ENCODE results near the gene CEACAM19. TPM values are rescaled to one million over a fixed set of nuclear protein-coding genes. Genes with fewer than 3 reads are reported as not detected.

CEACAM19 gene
- total and polyA plus RNA-seq, 2 of the 8 experiments (the other 6 are each of a cell fraction or from before 2014, with no cell fraction given), result 3.1 to 3.4 TPM

- 81% methylated on average over 3 of the region's 3 CpGs; no CpG with 5 or more reads in 1 of the 2 experiments for WGBS, 2 experiments (ENCODE audit: extremely low coverage in 1 of 2, insufficient coverage in 1 of 2, insufficient read length in 1 of 2, insufficient replicate concordance in 2 of 2, low coverage in 1 of 2, low lambda C conversion rate in 2 of 2, missing lambda C conversion rate in 1 of 2)
- CTCF ChIA-PET (ENCODE audit: partially characterized antibody), result interaction anchor here (0.6 to 3.6 kb wide), 9 partner anchors 9 to 143 kb away, joined by 3 to 25 read pairs (median 4); no protein-coding TSS in a partner anchor
- no peak for FAIRE-seq
- no peak for TF ChIP-seq NRF1 (IDR thresholded peaks at IDR 0.05; ENCODE audit: low read depth, low read length)
- TF ChIP-seq CTCF (IDR thresholded peaks at IDR 0.05; ENCODE audit: control extremely low read depth in 1 of 3, insufficient read depth in 1 of 3, low read depth in 1 of 3, low read length in 3 of 3), result no peak
- no peak for TF ChIP-seq TBP (IDR thresholded peaks at IDR 0.05; ENCODE audit: low read depth, low read length)
- no peak for TF ChIP-seq PHF8 (conservative IDR thresholded peaks at IDR 0.05; ENCODE audit: low read depth, low read length)
- no peak for TF ChIP-seq GTF2F1 (IDR thresholded peaks at IDR 0.05; ENCODE audit: borderline replicate concordance, low read depth, low read length)
- no peak for TF ChIP-seq YY1 (IDR thresholded peaks at IDR 0.05; ENCODE audit: low read depth, low read length)
- TF ChIP-seq CEBPB (IDR thresholded peaks at IDR 0.05; ENCODE audit: low read depth, low read length), result no peak
- TF ChIP-seq RXRA (IDR thresholded peaks at IDR 0.05; ENCODE audit: insufficient read depth, low read depth, low read length), result no peak
- no peak for TF ChIP-seq USF2 (IDR thresholded peaks at IDR 0.05; ENCODE audit: low read length)
These were observed 22.5 kb upstream of the CEACAM19 start for GRCh38 chr19:44648631-44649251.

More at GRCh38 chr19:44648631-44649251, 22.5 kb upstream of the CEACAM19 start:
- Histone ChIP-seq H2BK5ac (ENCODE audit: low read depth, low read length) (no peak overlapping the region), H3K4ac (replicated peaks; ENCODE audit: insufficient read length, low read depth, low read length) (no peak overlapping the region), H4K8ac (ENCODE audit: extremely low read depth, insufficient read depth, low read length) (no peak overlapping the region), H3K18ac (ENCODE audit: extremely low read depth, low read length) (no peak overlapping the region), H2BK20ac (ENCODE audit: low read length) (no peak overlapping the region), H3K56ac (replicated peaks; ENCODE audit: insufficient read length, low read depth, low read length) (no peak overlapping the region), H3K79me2 (ENCODE audit: control insufficient read depth in 1 of 2, insufficient read depth in 2 of 2, low read length in 2 of 2) (peaks cover 0 to 3% of the 10 kb centered on the region in 2 experiments; a peak in 2 of 4 replicates), H3K9me3 (ENCODE audit: insufficient read depth in 2 of 2, low read depth in 1 of 2, low read length in 1 of 2) (no peaks in the 10 kb centered on the region), H4K20me1 (replicated peaks in 1 of 2; ENCODE audit: control insufficient read depth in 1 of 2, insufficient read depth in 2 of 2, low read length in 2 of 2) (peaks cover 2 to 9% of the 10 kb centered on the region in 2 experiments), H4K91ac (replicated peaks; ENCODE audit: insufficient read length, low read length) (no peak overlapping the region), H2BK12ac (ENCODE audit: low read depth, low read length) (no peak overlapping the region), H3K4me3 (ENCODE audit: extremely low read depth in 1 of 4, insufficient read depth in 2 of 4, low read depth in 3 of 4, low read length in 4 of 4) (no peak overlapping the region), H2AK5ac (ENCODE audit: low read depth, low read length) (no peak overlapping the region), H4K5ac (ENCODE audit: insufficient read length, low read depth, low read length) (no peak overlapping the region), H3K27ac (ENCODE audit: low read depth, low read length) (no peak overlapping the region), H3K27me3 (replicated peaks in 1 of 4; ENCODE audit: control insufficient read depth in 3 of 4, extremely low read depth in 1 of 4, insufficient read depth in 3 of 4, low read length in 3 of 4) (no peaks in the 10 kb centered on the region), H3K36me3 (ENCODE audit: control insufficient read depth in 2 of 4, insufficient read depth in 4 of 4, low read length in 3 of 4) (peaks cover 11 to 40% (median 29%) of the 10 kb centered on the region in 4 experiments; a peak in 6 of 8 replicates), H3K4me2 (ENCODE audit: insufficient read depth in 1 of 2, low read depth in 2 of 2, low read length in 2 of 2) (no peak overlapping the region), H3K79me1 (ENCODE audit: low read depth, low read length) (no peaks in the 10 kb centered on the region; the same call in none of the 2 replicates), H3K23me2 (ENCODE audit: low read depth, low read length) (no peaks in the 10 kb centered on the region; the same call in 1 of the 2 replicates), H3K14ac (ENCODE audit: insufficient read length) (no peak overlapping the region), H3K9ac (replicated peaks in 1 of 4; ENCODE audit: extremely low read depth in 1 of 4, low read depth in 3 of 4, low read length in 3 of 4) (no peak overlapping the region), H3K4me1 (replicated peaks in 1 of 4; ENCODE audit: control insufficient read depth in 3 of 4, insufficient read depth in 4 of 4, low read length in 3 of 4) (peaks cover 0 to 2% (median 0%) of the 10 kb centered on the region in 4 experiments; a peak in 1 of 7 replicates), H2AFZ (ENCODE audit: low read length) (no peak overlapping the region), H3K23ac (ENCODE audit: insufficient read length) (no peak overlapping the region), H2BK15ac (ENCODE audit: low read length) (no peak overlapping the region), H2BK120ac (replicated peaks; ENCODE audit: low read depth, low read length) (no peak overlapping the region)
- DNase-seq (ENCODE audit: low read depth in 1 of 2, low spot score in 2 of 2), result no peak
- POLR2A ChIA-PET (ENCODE audit: partially characterized antibody), result interaction anchor here (0.5 to 2.5 kb wide), 3 partner anchors 10 to 306 kb away, joined by 3 to 7 read pairs (median 4); no protein-coding TSS in a partner anchor
